Measurements from ENCODE around the gene SMKR1. TPM values are rescaled to one million over a fixed set of nuclear protein-coding genes. Genes with fewer than 3 reads are reported as not detected.

The SMKR1 gene
- total RNA-seq, 1 experiment from 2014 or later, result 0.87 TPM

- Histone ChIP-seq H2AK5ac (ENCODE audit: insufficient read length, low read length) (no peak overlapping the region), H3K18ac (ENCODE audit: insufficient read length, low read depth, low read length) (no peak overlapping the region), H3K4ac (ENCODE audit: low read depth, low read length) (no peak overlapping the region), H3T11ph (ENCODE audit: low read length) (no peak overlapping the region), H3K27ac (ENCODE audit: insufficient read length, low read depth, low read length) (no peak overlapping the region), H3K4me1 (ENCODE audit: insufficient read depth, low read length) (no peaks in the 10 kb centered on the region; the same call in 1 of the 2 replicates), H4K20me1 (ENCODE audit: control insufficient read depth, insufficient read depth, insufficient read length) (no peaks in the 10 kb centered on the region), H3K14ac (ENCODE audit: insufficient read depth, low read length) (no peak overlapping the region), H2BK15ac (ENCODE audit: low read depth, low read length) (no peak overlapping the region), H4K5ac (ENCODE audit: insufficient read length, low read depth, low read length) (no peak overlapping the region), H3K9ac (ENCODE audit: extremely low read depth, insufficient read length, low read length) (no peak overlapping the region), H3K9me3 (ENCODE audit: control insufficient read depth, low read depth, low read length) (no peaks in the 10 kb centered on the region), H3K79me1 (ENCODE audit: insufficient read depth, low read depth, low read length, poor library complexity, severe bottlenecking) (no peaks in the 10 kb centered on the region), H3K23ac (ENCODE audit: insufficient read length, low read depth, low read length) (no peak overlapping the region), H3K4me2 (ENCODE audit: insufficient read depth, insufficient read length, low read length) (no peak overlapping the region), H3K23me2 (ENCODE audit: insufficient read length, low read depth, low read length, poor library complexity, severe bottlenecking) (no peaks in the 10 kb centered on the region), H2BK12ac (ENCODE audit: insufficient read length, low read depth, low read length) (no peak overlapping the region), H4K91ac (ENCODE audit: insufficient read length, low read depth, low read length) (no peak overlapping the region), H2BK20ac (ENCODE audit: low read depth, low read length, poor library complexity, severe bottlenecking) (no peak overlapping the region), H3K27me3 (ENCODE audit: insufficient read depth, low read length) (no peaks in the 10 kb centered on the region), H2AFZ (ENCODE audit: low read length) (no peak overlapping the region), H3K79me2 (ENCODE audit: insufficient read depth, low read length) (no peaks in the 10 kb centered on the region), H3K56ac (ENCODE audit: insufficient read length, low read depth, low read length) (no peak overlapping the region), H2BK5ac (ENCODE audit: insufficient read length, low read length) (no peak overlapping the region), H2BK120ac (ENCODE audit: low read depth, low read length, poor library complexity, severe bottlenecking) (no peak overlapping the region), H4K8ac (replicated peaks; ENCODE audit: insufficient read length, low read depth, low read length) (no peak overlapping the region)
- peaks cover 2 to 22% (median 5%) of the 10 kb centered on the region in 3 experiments for H3K36me3 Mint-ChIP-seq (ENCODE audit: insufficient read depth in 1 of 3, low read depth in 3 of 3)
- H3K9me3 Mint-ChIP-seq, result peaks cover 1 to 2% of the 10 kb centered on the region in 2 experiments
- H3K4me1 Mint-ChIP-seq, result peaks cover 19 to 20% of the 10 kb centered on the region in 2 experiments
- DNase-seq, result no peak
- no peaks in the 10 kb centered on the region for H3K27me3 Mint-ChIP-seq (ENCODE audit: low read depth)
- H3K4me3 Mint-ChIP-seq, result no peak overlapping the region
- TF ChIP-seq, protein P1, sequence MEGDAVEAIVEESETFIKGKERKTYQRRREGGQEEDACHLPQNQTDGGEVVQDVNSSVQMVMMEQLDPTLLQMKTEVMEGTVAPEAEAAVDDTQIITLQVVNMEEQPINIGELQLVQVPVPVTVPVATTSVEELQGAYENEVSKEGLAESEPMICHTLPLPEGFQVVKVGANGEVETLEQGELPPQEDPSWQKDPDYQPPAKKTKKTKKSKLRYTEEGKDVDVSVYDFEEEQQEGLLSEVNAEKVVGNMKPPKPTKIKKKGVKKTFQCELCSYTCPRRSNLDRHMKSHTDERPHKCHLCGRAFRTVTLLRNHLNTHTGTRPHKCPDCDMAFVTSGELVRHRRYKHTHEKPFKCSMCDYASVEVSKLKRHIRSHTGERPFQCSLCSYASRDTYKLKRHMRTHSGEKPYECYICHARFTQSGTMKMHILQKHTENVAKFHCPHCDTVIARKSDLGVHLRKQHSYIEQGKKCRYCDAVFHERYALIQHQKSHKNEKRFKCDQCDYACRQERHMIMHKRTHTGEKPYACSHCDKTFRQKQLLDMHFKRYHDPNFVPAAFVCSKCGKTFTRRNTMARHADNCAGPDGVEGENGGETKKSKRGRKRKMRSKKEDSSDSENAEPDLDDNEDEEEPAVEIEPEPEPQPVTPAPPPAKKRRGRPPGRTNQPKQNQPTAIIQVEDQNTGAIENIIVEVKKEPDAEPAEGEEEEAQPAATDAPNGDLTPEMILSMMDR (conservative IDR thresholded peaks at IDR 0.05), result no peak
- H3K27ac Mint-ChIP-seq, result peak overlapping the region; percentile 32 to 75 (median 55); a peak in 3 of 7 replicates
These were observed 32.4 kb upstream of the SMKR1 start for GRCh38 chr7:129469930-129470329.
